ENCODE measurements around the gene JAK1. TPM values are rescaled to one million over a fixed set of nuclear protein-coding genes. Genes with fewer than 3 reads are reported as not detected.

JAK1 gene
- total RNA-seq, 2 donors from 2014 or later, result 90.3 to 122 TPM

DNA sequence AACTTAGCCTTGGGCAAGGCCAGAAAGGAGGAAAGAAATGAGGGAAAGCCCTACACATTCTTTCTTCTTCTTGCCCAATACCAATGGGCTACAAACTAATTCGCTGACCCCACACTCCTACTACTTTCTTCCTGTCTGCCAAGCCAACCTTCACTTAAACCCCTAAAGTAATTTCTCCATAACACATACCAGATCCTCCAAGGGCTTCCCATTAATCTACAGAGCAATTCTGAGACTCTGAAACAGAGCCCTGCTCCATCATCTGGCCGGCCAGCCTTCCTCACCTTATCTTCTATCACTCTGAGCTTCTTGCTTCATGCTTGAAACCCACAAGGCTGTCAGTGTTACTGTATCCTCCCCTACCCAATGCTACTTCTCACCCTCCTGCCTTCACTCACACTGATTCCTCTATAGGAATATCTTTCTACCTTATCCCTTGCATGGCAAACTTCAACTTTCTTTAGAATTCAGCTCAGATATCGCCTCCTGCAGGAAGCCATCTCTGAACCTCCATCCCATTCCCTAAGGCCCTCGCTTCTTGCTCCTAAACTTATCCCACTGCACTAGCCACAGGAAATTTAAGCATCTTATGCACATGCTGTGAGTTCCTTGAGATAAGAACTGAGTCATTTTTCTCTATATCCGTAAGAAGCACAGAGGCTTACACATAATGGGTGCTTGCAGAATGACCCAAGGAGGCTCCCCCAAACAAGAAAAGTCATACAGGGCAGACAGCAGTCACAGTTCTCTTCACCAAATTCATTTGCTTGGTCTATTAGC lies 81.9 kb downstream of the JAK1 start:
- Histone ChIP-seq H3K27ac (no peak overlapping the region), H3K4me3 (no peak overlapping the region), H3K27me3 (no peaks in the 10 kb centered on the region), H3K4me1 (peaks cover 0 to 27% of the 10 kb centered on the region in 2 donors), H3K36me3 (peaks cover 13% of the 10 kb centered on the region), H3K9me3 (no peaks in the 10 kb centered on the region)
- DNase-seq (ENCODE audit: low spot score), result no peak
- TF ChIP-seq, protein P1, sequence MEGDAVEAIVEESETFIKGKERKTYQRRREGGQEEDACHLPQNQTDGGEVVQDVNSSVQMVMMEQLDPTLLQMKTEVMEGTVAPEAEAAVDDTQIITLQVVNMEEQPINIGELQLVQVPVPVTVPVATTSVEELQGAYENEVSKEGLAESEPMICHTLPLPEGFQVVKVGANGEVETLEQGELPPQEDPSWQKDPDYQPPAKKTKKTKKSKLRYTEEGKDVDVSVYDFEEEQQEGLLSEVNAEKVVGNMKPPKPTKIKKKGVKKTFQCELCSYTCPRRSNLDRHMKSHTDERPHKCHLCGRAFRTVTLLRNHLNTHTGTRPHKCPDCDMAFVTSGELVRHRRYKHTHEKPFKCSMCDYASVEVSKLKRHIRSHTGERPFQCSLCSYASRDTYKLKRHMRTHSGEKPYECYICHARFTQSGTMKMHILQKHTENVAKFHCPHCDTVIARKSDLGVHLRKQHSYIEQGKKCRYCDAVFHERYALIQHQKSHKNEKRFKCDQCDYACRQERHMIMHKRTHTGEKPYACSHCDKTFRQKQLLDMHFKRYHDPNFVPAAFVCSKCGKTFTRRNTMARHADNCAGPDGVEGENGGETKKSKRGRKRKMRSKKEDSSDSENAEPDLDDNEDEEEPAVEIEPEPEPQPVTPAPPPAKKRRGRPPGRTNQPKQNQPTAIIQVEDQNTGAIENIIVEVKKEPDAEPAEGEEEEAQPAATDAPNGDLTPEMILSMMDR (IDR thresholded peaks at IDR 0.05), result no peak

DNA sequence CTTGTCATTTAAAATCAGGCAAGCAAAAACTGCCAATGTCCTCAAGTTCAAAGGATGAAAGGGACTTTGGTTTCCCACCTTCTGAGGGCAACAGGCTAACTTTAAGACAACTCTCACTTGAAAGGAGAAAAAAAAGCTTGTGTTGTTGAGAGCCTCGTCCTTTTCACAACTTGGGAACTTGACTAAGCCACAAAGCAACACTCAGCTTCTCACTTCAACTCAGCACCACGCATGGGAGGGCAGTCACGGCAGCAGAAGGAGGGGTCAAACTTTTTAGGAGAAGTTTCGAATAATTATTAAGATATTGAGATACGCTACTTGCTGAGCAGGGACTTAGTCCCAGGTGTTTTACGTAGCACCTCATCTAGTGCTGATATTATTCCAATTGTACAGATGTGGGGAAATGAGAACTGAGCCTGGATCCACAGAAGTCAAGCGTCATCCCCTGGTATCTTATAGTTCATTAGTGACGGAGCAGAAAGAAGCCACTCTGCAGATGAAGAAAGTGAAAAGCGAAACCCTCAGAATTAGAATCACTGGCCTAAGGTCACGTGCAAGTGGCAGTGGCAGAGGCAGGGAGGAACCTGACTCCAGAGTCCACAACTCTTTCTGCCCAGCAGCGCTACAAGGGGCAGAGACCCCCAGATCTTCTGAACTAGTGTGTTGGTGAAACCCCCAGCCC lies 83.6 kb downstream of the JAK1 start:
- TF ChIP-seq, protein P1 (IDR thresholded peaks at IDR 0.05), result no peak
- no peak for DNase-seq (ENCODE audit: low spot score)
- no peaks in the 10 kb centered on the region for H3K9me3 ChIP-seq
- H3K4me3 ChIP-seq, result no peak overlapping the region
- no peak overlapping the region for H3K27ac ChIP-seq
- no peaks in the 10 kb centered on the region for H3K27me3 ChIP-seq
- H3K36me3 ChIP-seq, result peaks cover 13% of the 10 kb centered on the region
- H3K4me1 ChIP-seq, result peaks cover 0 to 16% of the 10 kb centered on the region in 2 donors

DNA sequence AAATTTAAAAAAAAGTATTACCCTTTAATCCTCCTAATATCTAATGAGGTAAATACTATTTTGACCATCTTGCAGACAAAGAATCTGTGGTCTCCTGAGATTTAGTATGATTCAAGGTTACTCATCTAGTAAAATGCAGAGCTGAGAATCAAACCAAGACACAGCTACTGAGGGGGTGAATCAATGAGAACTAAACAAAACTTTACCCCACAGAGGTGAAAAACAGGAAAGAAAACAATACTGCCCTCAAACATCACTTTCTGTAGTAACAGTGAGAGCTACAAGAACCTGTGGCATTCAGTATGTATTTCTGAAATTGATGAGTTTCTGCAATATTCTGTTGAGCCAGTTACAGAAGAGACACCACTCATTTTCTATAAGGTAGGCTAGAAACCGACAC lies 85.1 kb downstream of the JAK1 start:
- peaks cover 0 to 7% of the 10 kb centered on the region in 2 donors for H3K4me1 ChIP-seq
- TF ChIP-seq, protein P1 (IDR thresholded peaks at IDR 0.05), result no peak
- H3K27me3 ChIP-seq, result no peaks in the 10 kb centered on the region
- no peak for DNase-seq (ENCODE audit: low spot score)
- H3K4me3 ChIP-seq, result no peak overlapping the region
- H3K36me3 ChIP-seq, result peaks cover 19% of the 10 kb centered on the region
- no peak overlapping the region for H3K27ac ChIP-seq
- H3K9me3 ChIP-seq, result no peaks in the 10 kb centered on the region

DNA sequence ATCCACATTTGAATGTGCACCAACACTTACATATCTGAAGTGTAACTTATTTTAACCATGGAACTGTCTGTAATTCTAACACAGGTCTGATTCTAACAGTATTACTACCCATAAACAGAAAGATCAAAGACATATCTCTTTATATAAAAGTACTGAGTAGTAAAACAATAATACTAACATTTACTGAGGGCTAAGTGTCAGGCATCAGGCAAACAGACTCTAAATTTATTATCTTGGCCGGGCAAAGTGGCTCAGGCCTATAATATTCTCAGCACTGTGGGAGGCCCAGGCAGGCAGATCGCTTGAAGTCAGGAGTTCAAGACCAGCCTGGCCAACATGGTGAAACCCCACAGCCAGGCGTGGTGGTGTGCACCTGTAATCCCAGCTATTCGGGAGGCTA lies 85.9 kb downstream of the JAK1 start:
- Histone ChIP-seq H3K27ac (no peak overlapping the region), H3K36me3 (peaks cover 27% of the 10 kb centered on the region), H3K4me1 (peaks cover 0 to 7% of the 10 kb centered on the region in 2 donors), H3K9me3 (no peaks in the 10 kb centered on the region), H3K4me3 (no peak overlapping the region), H3K27me3 (no peaks in the 10 kb centered on the region)
- no peak for DNase-seq (ENCODE audit: low spot score)
- TF ChIP-seq, protein P1 (IDR thresholded peaks at IDR 0.05), result no peak

DNA sequence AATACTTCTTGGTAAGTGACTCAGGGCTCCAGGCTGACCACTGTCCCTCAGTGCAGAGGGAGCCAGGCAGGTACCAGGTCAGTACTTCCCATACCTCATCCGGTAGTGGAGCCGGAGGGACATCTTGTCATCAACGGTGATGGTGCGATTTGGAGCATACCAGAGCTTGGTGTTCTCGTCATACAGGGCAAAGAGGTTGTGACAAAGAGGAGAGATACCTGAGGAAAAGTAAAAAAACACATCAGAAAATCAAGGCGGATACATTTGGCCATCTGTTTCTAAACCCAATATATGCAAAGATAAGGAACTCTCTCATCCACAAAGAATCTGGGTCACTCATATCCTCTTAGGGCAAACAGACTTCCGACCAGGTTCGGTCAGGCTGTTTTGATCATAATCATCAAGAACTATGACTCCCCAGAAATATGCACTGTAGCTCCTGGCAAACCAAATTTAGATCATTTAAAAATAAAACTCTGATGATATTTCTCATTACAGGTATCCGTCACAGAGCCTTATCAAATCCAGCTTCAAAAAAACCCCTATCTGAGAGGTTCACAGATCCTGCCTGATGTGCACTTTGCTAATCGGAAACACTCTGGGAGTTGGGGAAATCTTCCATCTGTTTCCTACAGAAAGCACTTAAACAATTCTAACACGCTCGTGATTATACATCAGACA lies 87.3 kb downstream of the JAK1 start:
- TF ChIP-seq, protein P1 (IDR thresholded peaks at IDR 0.05), result no peak
- no peak for DNase-seq (ENCODE audit: low spot score)
- Histone ChIP-seq H3K9me3 (no peaks in the 10 kb centered on the region), H3K27me3 (no peaks in the 10 kb centered on the region), H3K27ac (no peak overlapping the region), H3K4me1 (peaks cover 0 to 13% of the 10 kb centered on the region in 2 donors), H3K36me3 (peaks cover 31% of the 10 kb centered on the region), H3K4me3 (no peak overlapping the region)

All from right atrium auricular region (tissue), 2 donors.